Coronary artery (tissue), 2 donors: Measurements from ENCODE around the gene CCT6B.

Experiments
- DNase-seq: peaks from one replicate; pipeline ENCODE4 v3.0.0-alpha.2; 2017; ENCODE audit warnings: low spot score
- H3K27ac ChIP-seq, 2 donors: fragments of 200-600 bp; sonication (generic); one replicate each; pipeline ENCODE4 v1.5.1; 2016 to 2019
- H3K4me3 ChIP-seq: fragments of 200-600 bp; sonication (generic); 2 replicates; pipeline ENCODE4 v1.5.1; 2016; ENCODE audit warnings: mild to moderate bottlenecking, moderate library complexity
- CTCF ChIP-seq: fragments of 200-600 bp; sonication (generic); IDR thresholded peaks from one replicate; pipeline ENCODE4 v1.5.1; 2019; ENCODE audit warnings: antibody characterized with exemption

The CCT6B gene

GRCh38 chr17:34909040-34909439 is 52.2 kb downstream of the CCT6B start:
- Histone ChIP-seq H3K27ac (no peak overlapping the region), H3K4me3 (no peak overlapping the region)
- no peak for TF ChIP-seq CTCF
- DNase-seq: no peak

- no peak for DNase-seq
- H3K27ac ChIP-seq: no peak overlapping the region
- TF ChIP-seq CTCF: no peak
- no peak overlapping the region for H3K4me3 ChIP-seq
These were observed 58.3 kb downstream of the CCT6B start for GRCh38 chr17:34902831-34903547.

GRCh38 chr17:34899643-34900291 is 61.5 kb downstream of the CCT6B start:
- peak; percentile 56 for DNase-seq
- no peak for TF ChIP-seq CTCF
- Histone ChIP-seq H3K4me3 (no peak overlapping the region), H3K27ac (no peak overlapping the region)

GRCh38 chr17:34895383-34895782 is 65.9 kb downstream of the CCT6B start:
- no peak overlapping the region for H3K4me3 ChIP-seq
- no peak overlapping the region for H3K27ac ChIP-seq
- no peak for DNase-seq
- TF ChIP-seq CTCF: no peak

GRCh38 chr17:34894964-34895363 is 66.3 kb downstream of the CCT6B start:
- no peak for DNase-seq
- H3K27ac ChIP-seq: no peak overlapping the region
- H3K4me3 ChIP-seq: no peak overlapping the region
- TF ChIP-seq CTCF: no peak

- Histone ChIP-seq H3K27ac (no peak overlapping the region), H3K4me3 (no peak overlapping the region)
- no peak for TF ChIP-seq CTCF
- DNase-seq: peak; percentile 49
These were observed 68.6 kb downstream of the CCT6B start for GRCh38 chr17:34892461-34893249.
